HL-60/S4 treated with retinoic acid at 250 ng/mL for 4 days and 3 days (cell line): ENCODE data around the gene ACSL3.

Experiments used
- in situ Hi-C: fragments of 300-500 bp; cut with MboI; formaldehyde crosslinking; loops from 2 replicates; pipeline ENCODE4 v1.7.0; 2022; ENCODE audit warnings: low sequenced_read_pairs

ACSL3 gene

DNA sequence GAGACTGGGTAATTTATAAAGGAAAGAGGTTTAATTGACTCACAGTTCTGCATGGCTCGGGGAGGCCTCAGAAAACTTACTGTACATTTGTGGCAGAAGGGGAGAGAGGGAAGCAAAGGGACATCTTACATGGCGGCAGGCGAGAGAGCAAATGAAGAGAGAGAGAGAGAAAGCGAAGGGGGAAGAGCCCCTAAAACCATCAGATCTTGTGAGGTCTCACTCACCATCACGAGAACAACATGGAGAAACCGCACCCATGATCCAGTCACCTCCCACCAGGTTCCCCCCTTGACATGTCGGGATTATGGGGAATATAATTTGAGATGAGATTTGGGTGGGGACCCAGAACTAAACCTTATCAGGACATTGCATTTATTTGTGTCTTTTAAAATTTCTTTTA, 75.9 kb downstream of the ACSL3 start:
- in situ Hi-C loops, result no loop called here

DNA sequence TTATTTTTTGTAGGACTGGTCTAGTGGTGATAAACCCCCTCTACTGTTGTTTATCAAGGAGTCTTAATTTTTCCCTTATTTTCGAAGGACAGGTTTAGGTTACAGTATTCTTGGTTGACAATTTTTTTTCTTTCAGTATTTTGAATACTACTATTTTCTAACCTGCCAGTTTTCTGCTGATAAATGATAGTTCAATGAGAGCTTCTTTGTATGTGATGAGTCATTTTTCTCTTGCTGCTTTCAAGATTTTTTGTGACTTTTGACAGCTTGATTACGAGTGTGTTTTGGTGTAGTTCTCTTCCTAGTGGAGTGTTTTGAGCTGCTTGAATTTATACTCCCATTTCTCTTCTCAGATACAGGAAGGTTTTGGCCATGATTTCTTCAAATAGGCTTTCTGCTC, 77.5 kb downstream of the ACSL3 start:
- in situ Hi-C loops, result no loop called here

DNA sequence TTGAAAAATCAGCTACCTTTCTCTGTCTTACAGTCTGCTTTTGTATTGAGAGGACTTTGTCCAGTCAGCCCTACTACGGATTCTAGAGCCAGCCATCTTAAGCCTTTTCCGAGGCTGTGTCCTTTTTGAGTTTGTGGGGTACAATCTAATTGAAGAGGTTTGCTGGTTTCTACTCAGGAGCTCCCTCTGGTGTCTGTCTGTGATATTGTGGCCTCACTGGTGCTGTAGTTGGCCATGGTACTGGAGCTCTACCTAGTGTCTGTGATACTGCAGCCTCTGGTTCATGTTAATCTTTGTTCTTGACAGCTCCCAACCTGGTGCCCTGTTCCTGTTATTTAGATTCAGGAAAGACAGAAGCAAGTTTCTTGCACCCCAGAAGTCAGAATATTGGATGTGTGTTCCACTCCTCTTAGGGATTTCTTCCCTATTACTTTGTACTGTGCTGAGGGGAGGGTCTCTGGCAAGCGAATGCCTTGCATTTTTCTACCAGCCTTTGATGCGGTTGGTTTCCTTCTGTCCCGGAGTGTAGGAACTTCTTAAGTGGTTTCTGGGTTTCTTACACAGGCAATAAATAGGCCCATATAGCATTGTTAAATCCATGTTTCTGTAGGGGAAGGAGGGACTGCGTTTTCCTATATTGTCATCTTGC, 78.5 kb downstream of the ACSL3 start:
- in situ Hi-C loops, result no loop called here

DNA sequence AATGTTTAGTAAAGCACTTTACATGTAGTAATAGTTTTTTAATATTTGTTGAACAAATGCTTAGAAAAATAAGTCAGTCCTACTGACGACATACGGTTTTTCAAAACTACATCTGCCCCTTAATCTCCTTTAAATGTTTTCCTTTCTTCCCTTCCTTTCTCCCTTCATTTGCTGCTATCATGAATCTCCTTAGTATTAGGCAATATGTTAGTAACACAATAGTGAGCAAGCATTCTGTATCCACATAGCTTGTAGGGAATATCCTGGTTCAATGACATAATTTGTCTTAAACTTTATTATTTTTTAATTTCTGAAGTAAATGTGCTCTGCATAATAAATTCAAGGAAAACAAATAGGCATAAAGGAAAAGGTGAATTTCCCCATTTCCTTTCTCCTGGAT, 79.1 kb downstream of the ACSL3 start:
- in situ Hi-C loops, result no loop called here

GRCh38 chr2:222941510-222942032, 80.7 kb downstream of the ACSL3 start:
- in situ Hi-C loops, result no loop called here

DNA sequence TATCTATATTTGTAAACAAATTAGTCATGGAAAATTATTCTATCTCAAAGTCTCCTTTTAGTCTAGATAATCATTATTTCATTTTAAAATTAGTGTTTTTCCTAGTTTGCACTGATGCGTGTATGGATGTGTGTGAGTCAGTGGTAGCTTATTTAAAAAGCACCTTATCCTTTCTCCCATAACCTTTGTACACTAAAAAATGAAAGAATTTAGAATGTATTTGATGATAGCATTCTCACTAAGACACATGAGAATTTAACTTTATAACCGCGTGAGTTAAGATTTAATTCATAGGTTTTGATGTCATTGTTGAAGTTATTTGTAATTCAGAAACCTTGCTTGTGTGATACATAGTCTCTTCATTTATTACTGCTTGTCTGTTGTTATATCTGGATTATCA, 81.7 kb downstream of the ACSL3 start:
- in situ Hi-C loops, result no loop called here

- in situ Hi-C loops, result no loop called here
Observed at GRCh38 chr2:222942977-222943376, 82.1 kb downstream of the ACSL3 start.

- in situ Hi-C loops, result no loop called here
Observed at GRCh38 chr2:222943820-222944219, 83.0 kb downstream of the ACSL3 start.

GRCh38 chr2:222944552-222944951, 83.7 kb downstream of the ACSL3 start:
- in situ Hi-C loops, result no loop called here

DNA sequence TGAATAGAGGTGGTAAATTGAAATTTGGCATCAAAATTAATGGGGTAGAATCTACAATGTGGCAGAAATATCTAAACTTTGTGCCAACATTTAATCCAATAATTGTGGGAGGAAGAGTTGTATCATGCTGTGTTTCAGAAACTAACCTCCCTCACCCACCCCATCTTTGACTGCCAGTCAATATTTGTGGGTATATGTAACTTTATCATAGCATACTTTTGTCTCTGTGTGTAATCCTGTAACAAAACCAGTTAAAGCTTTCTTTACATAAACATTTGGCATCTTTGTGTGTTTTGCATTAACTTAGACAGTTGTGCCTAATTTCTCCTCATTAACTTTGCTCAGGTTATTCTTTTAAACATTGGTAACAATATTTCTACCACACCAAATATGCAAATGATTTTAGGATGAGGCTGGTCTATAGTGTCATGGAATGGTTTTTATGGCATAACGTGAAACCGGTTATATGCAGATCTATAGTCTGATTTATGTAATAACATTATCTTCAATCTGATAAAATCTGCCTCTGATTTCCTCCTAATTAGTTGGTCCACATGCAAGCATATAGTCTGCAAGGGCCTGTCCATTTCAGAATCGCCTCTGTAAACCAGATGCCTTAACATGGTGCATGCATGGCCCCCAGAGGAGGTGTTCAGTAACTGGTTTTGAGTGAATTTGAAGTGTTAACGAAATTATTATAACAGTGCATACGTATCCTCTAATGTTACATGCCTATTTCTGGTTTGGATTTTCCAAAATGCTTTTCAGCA, 84.3 kb downstream of the ACSL3 start:
- in situ Hi-C loops, result no loop called here

- in situ Hi-C loops, result no loop called here
Observed at GRCh38 chr2:222945887-222946286, 85.1 kb downstream of the ACSL3 start.

DNA sequence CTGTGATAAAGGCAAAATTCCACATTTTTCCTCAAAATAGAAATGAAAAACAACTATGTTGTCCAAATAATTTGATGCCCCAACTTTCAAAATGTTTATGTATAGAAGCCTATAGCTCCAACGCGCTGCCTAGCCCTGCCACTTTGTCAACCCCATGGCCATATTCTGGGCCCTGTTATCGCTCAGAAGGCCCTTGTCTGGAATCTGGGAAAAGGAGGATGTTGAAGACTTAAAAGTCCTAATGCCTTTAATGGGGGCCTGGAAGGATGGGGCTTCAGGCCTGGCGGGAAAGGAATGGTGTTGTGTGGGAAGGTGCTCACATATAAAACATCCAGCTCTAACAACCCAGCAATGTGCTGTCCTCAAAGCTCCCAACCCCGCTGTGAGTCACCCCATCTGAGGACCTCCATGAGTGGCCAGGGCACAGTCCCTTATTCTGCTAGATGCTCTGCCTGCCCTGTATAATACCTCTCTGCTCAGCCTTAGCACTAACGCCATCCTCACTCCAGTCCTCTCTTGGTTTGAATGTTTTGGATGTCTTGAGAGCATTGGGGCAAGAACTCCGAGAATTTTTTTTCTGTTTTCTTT, 86.0 kb downstream of the ACSL3 start:
- in situ Hi-C loops, result no loop called here

DNA sequence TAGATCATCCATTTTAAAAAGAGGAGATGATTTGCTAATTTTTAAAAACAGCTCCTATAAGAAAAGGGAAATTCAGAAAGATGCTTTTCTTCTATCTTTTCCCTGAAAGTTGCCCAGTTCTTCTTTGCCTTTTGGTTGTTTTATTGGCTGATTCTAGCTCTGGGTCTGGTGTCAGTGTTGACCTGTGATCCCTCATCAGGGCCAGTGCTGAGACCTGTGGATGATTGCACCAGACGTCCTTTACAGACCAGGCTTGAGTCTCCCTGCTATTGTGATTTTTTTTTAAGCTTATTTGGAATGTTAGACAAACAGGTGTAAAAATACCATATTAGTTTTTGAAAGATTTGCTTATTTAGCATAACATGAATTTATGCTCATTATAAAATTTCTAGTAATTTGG, 88.2 kb downstream of the ACSL3 start:
- in situ Hi-C loops, result no loop called here

- in situ Hi-C loops, result loop anchor here (25.0 kb wide), 1 partner anchor 662 kb away; the partner anchor contains the start of gene SCG2
Observed at GRCh38 chr2:222949690-222950323, 89.0 kb downstream of the ACSL3 start.

DNA sequence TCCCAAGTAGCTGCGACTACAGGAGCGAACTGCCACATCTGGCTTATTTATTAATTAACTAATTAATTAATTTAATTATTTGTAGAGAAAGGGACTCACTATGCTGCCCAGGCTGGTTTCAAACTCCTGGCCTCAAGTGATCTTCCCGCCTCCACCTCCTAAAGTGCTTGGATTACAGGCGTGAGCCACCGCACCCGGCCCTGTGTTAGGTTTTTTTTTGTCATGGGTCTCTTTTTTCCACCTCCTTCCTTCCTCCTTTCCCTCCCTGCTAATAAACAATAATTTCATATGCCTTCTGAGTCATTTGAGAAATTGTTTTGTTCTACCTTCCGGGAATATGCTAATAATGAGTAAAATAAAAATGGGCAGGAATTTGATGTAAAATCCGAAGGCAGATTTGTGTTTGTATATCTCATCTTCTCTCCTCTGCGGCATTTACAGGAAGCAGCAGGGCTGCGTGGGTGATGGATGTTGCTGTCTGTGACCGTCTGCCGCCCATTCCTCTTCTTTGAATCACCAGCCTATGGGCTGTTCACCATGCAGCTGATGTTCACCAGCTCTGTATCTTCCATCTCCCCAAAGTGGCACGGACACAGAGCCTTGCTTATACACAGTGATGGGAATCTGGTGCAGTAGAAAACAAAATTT, 89.9 kb downstream of the ACSL3 start:
- in situ Hi-C loops, result loop anchor here (25.0 kb wide), 1 partner anchor 662 kb away; the partner anchor contains the start of gene SCG2

- in situ Hi-C loops, result loop anchor here (25.0 kb wide), 1 partner anchor 660 kb away; the partner anchor contains the start of gene SCG2
Observed at GRCh38 chr2:222952204-222952603, 91.4 kb downstream of the ACSL3 start.

DNA sequence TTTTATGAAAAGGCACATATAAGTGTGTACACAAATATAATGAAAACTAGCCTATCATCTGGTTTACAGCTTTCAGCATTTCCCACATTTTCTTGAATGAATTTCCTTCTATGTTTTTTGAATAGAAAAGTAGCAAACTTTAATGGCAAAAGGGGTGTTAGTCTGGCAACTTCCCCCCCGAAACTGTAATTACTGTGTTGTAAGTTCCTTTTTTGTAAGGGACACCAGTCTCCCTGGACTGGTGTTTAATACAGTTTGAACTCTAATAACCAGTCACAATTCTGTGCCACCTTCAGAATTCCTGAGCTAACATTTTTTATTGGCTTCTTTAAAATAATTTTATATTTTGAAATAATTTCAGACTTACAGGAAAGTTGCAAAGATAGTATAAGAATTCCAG, 94.2 kb downstream of the ACSL3 start:
- in situ Hi-C loops, result loop anchor here (25.0 kb wide), 1 partner anchor 657 kb away; the partner anchor contains the start of gene SCG2

DNA sequence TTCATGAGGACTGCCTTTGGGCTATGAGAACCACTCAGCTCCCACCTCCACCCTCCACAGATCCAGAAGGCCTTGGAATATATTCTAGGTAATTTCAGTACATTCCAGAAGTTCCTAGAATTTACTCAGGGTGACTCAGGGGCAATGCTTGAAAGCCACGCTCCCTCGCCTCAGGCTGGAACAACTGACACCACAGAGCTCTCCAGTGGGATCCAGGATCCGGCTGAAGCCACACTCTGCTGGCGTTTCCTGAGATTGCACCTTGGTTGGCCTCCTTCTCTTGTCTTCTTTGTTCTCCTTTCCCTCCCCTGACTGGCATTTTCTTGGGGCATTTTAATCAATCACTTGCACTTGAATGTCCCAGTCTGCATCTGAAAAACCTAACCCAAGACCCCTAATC, 98.5 kb downstream of the ACSL3 start:
- in situ Hi-C loops, result loop anchor here (25.0 kb wide), 1 partner anchor 653 kb away; the partner anchor contains the start of gene SCG2

GRCh38 chr2:222960126-222960525, 99.3 kb downstream of the ACSL3 start:
- in situ Hi-C loops, result loop anchor here (25.0 kb wide), 1 partner anchor 652 kb away; the partner anchor contains the start of gene SCG2

DNA sequence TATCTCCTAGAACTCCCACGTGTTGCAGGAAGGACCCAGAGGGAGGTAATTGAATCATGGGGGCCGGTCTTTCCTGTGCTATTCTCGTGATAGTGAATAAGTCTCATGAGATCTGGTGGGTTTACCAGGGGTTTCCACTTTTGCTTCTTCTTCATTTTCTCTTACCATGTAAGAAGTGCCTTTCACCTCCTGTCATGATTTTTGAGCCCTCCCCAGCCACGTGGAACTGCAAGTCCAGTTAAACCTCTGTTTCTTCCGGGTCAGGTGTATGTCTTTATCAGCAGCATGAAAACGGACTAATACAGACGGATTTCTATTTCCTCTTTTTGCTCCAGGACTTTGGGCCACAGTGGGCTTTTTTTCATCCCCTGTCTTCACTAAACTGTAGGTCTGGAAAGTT, 102.8 kb downstream of the ACSL3 start:
- in situ Hi-C loops, result loop anchor here (25.0 kb wide), 1 partner anchor 649 kb away; the partner anchor contains the start of gene SCG2
